Tibial nerve (tissue), 4 donors: Measurements from ENCODE around the gene DYRK1A. TPM values are rescaled to one million over a fixed set of nuclear protein-coding genes. Genes with fewer than 3 reads are reported as not detected.

Source experiments
- DNase-seq, 2 donors: peaks; one replicate each; pipeline ENCODE4 v3.0.0-alpha.2; 2019; ENCODE audit warnings: low spot score in 2 of 2
- H3K27ac ChIP-seq, 4 donors: fragments of 200-600 bp; sonication (generic) in 3 of 4; one replicate each; pipeline ENCODE4 v1.5.1; 2017 to 2019; ENCODE audit warnings: mild to moderate bottlenecking in 1 of 4
- H3K27me3 ChIP-seq, 2 donors: fragments of 200-600 bp; sonication (generic) in 1 of 2; one replicate each; pipeline versions ENCODE4 v1.5.1 to v1.6.0; 2017 to 2019
- H3K36me3 ChIP-seq, 3 donors: fragments of 200-600 bp; sonication (generic); one replicate each; pipeline ENCODE4 v1.5.1; 2018 to 2019
- H3K4me1 ChIP-seq, 4 donors: fragments of 200-600 bp; sonication (generic) in 3 of 4; one replicate each; pipeline ENCODE4 v1.5.1; 2017 to 2019
- H3K4me3 ChIP-seq, 4 donors: fragments of 200-600 bp; sonication (generic) in 3 of 4; one replicate each; pipeline ENCODE4 v1.5.1; 2017 to 2019; ENCODE audit warnings: mild to moderate bottlenecking in 1 of 4, moderate library complexity in 1 of 4
- H3K9me3 ChIP-seq, 4 donors: fragments of 200-600 bp; sonication (generic) in 3 of 4; one replicate each; pipeline ENCODE4 v1.5.1; 2017 to 2019
- CTCF ChIP-seq, 5 experiments: fragments of 200-600 bp in 3 of 5; fragments of 450-650 bp in 2 of 5; sonication (generic) in 3 of 5; IDR thresholded peaks; one replicate each; pipeline ENCODE4 v1.5.1; 2016 to 2019; ENCODE audit warnings: antibody characterized with exemption in 5 of 5, mild to moderate bottlenecking in 3 of 5, moderate library complexity in 2 of 5
- EP300 ChIP-seq, 2 donors: sonication (generic); formaldehyde crosslinking; IDR thresholded peaks; one replicate each; pipeline ENCODE4 v1.6.1; 2017; ENCODE audit warnings: antibody characterized with exemption in 2 of 2, mild to moderate bottlenecking in 1 of 2
- POLR2A ChIP-seq, 2 donors: fragments of 450-650 bp; IDR thresholded peaks; one replicate each; pipeline ENCODE4 v1.6.1; 2017; ENCODE audit warnings: antibody characterized with exemption in 2 of 2, mild to moderate bottlenecking in 2 of 2, moderate library complexity in 2 of 2
- WGBS, 2 donors: methylation state at CpG; one replicate each; pipeline ENCODE4 v1.1.5; 2018; 5-methylcytosine and 5-hydroxymethylcytosine counted together
- total RNA-seq, 4 donors: library from RNA; depleted of rRNA; stranded (reverse); fragments of >200 nt; gene quantifications; one replicate each; pipeline ENCODE4 v1.1.0, GENCODE V29; 2016

The DYRK1A gene
- total RNA-seq, 4 donors from 2014 or later: 65.8 to 81.6 (median 68.2) TPM

GRCh38 chr21:37437376-37438080, 71.0 kb downstream of the DYRK1A start:
- no peaks in the 10 kb centered on the region for H3K9me3 ChIP-seq
- H3K36me3 ChIP-seq: no peaks in the 10 kb centered on the region
- peaks cover 0 to 70% (median 23%) of the 10 kb centered on the region in 4 donors for H3K4me1 ChIP-seq
- WGBS, 2 donors: 51 to 68% methylated on average over 1 of the region's 1 CpG
- H3K4me3 ChIP-seq: no peak overlapping the region
- H3K27ac ChIP-seq: no peak overlapping the region
- TF ChIP-seq CTCF (IDR thresholded peaks at IDR 0.05) (no peak), EP300 (IDR thresholded peaks at IDR 0.05) (no peak), POLR2A (IDR thresholded peaks at IDR 0.05) (no peak)
- H3K27me3 ChIP-seq: no peaks in the 10 kb centered on the region
- DNase-seq: no peak

- H3K4me1 ChIP-seq: peaks cover 0 to 65% (median 14%) of the 10 kb centered on the region in 4 donors
- WGBS, 2 donors: 82% methylated on average over 4 of the region's 4 CpGs
- TF ChIP-seq POLR2A (IDR thresholded peaks at IDR 0.05) (no peak), EP300 (IDR thresholded peaks at IDR 0.05) (no peak), CTCF (IDR thresholded peaks at IDR 0.05) (no peak)
Measured at GRCh38 chr21:37443683-37444082, 77.1 kb downstream of the DYRK1A start.

GRCh38 chr21:37445228-37445627, 78.7 kb downstream of the DYRK1A start:
- no peak for TF ChIP-seq EP300 (IDR thresholded peaks at IDR 0.05)
- TF ChIP-seq POLR2A (IDR thresholded peaks at IDR 0.05): no peak
- no peak for TF ChIP-seq CTCF (IDR thresholded peaks at IDR 0.05)
- peaks cover 0 to 67% (median 11%) of the 10 kb centered on the region in 4 donors for H3K4me1 ChIP-seq
- DNase-seq: no peak
- H3K36me3 ChIP-seq: peaks cover 0 to 4% (median 0%) of the 10 kb centered on the region in 3 donors
- H3K9me3 ChIP-seq: no peaks in the 10 kb centered on the region
- H3K4me3 ChIP-seq: no peak overlapping the region
- no peak overlapping the region for H3K27ac ChIP-seq
- WGBS, 2 donors: 40% methylated on average over 5 of the region's 5 CpGs
- H3K27me3 ChIP-seq: no peaks in the 10 kb centered on the region

More at GRCh38 chr21:37443683-37444082, 77.1 kb downstream of the DYRK1A start:
- no peaks in the 10 kb centered on the region for H3K27me3 ChIP-seq
- no peak overlapping the region for H3K27ac ChIP-seq
- H3K9me3 ChIP-seq: no peaks in the 10 kb centered on the region
- no peak overlapping the region for H3K4me3 ChIP-seq
- no peaks in the 10 kb centered on the region for H3K36me3 ChIP-seq
- DNase-seq: no peak

GRCh38 chr21:37446552-37446951, 80.0 kb downstream of the DYRK1A start:
- Histone ChIP-seq H3K27ac (no peak overlapping the region), H3K27me3 (no peaks in the 10 kb centered on the region), H3K4me1 (peaks cover 0 to 77% (median 13%) of the 10 kb centered on the region in 4 donors), H3K36me3 (peaks cover 0 to 4% (median 0%) of the 10 kb centered on the region in 3 donors), H3K4me3 (no peak overlapping the region), H3K9me3 (no peaks in the 10 kb centered on the region)
- WGBS, 2 donors: 92 to 95% methylated on average over 5 of the region's 5 CpGs
- no peak for DNase-seq
- TF ChIP-seq CTCF (IDR thresholded peaks at IDR 0.05) (no peak), POLR2A (IDR thresholded peaks at IDR 0.05) (no peak), EP300 (IDR thresholded peaks at IDR 0.05) (no peak)

GRCh38 chr21:37447288-37447936, 80.8 kb downstream of the DYRK1A start:
- H3K4me3 ChIP-seq: no peak overlapping the region
- WGBS, 2 donors: 76 to 80% methylated on average over 7 of the region's 7 CpGs
- no peaks in the 10 kb centered on the region for H3K9me3 ChIP-seq
- no peak overlapping the region for H3K27ac ChIP-seq
- H3K36me3 ChIP-seq: peaks cover 0 to 4% (median 0%) of the 10 kb centered on the region in 3 donors
- DNase-seq: no peak
- peaks cover 0 to 82% (median 17%) of the 10 kb centered on the region in 4 donors for H3K4me1 ChIP-seq
- no peaks in the 10 kb centered on the region for H3K27me3 ChIP-seq
- TF ChIP-seq EP300 (IDR thresholded peaks at IDR 0.05): no peak
